ENCODE measurements around the gene ZNF414.
"Not testable (repeated sequence)": the region's sequence is repeated elsewhere in the genome, so short reads cannot be mapped to it uniquely, and the experiment has no call there.

Gene ZNF414, protein sequence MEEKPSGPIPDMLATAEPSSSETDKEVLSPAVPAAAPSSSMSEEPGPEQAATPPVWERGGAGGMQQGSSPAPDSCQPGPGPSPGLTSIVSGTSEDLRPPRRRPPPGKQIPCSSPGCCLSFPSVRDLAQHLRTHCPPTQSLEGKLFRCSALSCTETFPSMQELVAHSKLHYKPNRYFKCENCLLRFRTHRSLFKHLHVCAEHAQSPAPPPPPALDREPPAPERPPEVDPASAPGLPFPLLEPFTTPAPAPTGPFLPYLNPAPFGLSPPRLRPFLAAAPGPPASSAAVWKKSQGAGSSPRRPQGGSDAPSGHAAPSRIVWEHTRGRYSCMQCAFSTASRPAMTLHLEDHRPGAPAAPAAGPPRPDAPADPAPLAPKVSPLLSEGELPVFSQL

DNA sequence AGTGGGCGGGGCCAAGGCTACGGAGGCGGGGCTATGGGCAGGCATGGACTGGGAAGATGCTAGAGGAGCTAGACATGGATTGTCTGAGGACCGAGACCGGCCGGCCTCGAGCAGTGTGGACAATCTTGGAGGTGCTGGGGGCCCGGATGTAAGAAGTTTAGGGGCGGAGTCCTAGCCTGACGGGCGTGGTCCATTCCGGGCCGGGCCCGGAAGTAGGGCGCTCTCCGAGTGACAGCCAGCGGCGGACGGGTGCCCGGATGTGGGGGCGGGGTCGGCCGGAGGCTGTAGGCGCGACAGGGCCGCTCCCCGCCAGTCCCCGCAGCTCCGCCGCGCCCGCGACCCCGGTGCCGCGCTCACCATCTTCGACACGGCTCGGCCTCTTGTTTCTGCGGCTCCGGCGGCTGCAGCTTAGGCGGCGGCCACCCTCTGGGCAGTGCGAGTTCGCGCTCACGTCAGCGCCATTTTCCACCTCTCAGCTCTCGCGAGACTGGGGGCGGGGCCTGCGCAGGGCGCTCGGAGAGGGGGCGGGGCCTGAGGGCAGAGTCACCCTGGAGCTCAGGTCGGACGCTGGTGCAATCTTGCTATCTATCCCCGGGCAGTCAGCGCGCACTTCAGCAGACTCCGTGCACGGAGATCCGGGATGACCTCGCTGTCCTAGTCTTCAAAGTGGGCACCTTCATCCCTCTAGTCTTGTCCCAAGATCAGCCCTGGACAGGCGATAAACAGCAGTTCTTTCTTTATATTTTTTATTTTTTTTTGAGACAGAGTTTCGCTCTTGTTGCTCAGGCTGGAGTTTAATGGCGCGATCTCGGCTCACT is at the start of gene ZNF414:
ZNF414 (minus strand) TSS at position 481 of the 818 bp plus-strand sequence; CDS start at position 360, 121 bp downstream.
- DNase-seq (ENCODE audit: extremely low spot score, insufficient read length, low read depth) (peak; percentile 98), FAIRE-seq (peak; percentile 95)

DNA sequence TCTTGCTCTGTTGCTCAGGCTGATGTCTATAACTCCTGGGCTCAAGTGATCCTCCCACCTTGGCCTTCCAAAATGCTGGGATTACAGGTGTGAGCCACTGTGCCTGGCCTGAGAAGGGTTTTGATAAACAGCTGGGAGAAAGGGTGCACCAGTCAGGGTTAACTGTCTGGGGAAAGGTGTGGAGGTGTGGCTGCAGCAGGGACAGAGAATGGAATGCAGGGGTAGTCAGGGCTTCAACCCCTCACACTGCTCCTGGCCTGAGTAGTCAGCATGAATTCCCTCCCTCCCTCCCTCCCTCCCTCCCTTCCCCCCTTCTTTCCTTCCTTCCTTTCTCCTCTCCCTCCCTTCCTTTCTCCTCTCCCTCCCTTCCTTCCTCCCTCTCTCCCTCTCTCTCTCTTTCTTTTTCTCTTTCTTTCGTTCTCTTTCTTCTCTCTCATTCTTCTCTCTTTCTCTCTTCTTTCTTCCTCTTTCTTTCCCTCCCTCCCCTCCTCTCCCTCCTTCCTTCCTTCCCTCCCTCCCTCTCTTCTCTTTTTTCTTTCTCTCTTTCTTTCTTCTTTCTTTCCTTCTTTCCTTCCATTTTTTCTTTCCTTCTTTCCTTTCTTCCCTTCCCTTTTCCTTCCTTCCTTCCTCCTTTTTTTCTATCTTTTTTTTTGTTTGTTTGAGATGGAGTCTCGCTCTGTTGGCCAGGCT is 47.3 kb upstream of the ZNF414 start:
- DNase-seq (ENCODE audit: extremely low spot score, insufficient read length, low read depth), result no peak
- no peak for FAIRE-seq

DNA sequence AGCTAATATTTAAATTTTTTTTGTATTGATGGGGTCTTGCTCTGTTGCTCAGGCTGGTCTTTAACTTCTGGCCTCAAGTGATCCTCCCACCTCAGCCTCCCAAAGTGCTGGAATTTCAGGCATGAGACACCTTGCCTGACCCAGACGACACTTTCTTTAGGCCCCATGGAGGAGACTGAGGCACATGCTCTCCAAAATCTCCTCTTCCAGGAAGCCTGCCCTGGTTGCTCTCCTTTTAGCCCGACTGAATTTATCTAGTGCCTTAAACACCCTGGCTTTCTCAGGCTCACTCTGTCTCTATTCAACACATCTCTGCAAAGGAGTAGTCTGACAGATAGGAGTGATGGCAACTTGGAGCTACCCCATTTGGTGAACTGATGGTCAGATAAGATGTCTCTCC is 44.4 kb upstream of the ZNF414 start:
- FAIRE-seq (no peak), DNase-seq (ENCODE audit: extremely low spot score, insufficient read length, low read depth) (no peak)

DNA sequence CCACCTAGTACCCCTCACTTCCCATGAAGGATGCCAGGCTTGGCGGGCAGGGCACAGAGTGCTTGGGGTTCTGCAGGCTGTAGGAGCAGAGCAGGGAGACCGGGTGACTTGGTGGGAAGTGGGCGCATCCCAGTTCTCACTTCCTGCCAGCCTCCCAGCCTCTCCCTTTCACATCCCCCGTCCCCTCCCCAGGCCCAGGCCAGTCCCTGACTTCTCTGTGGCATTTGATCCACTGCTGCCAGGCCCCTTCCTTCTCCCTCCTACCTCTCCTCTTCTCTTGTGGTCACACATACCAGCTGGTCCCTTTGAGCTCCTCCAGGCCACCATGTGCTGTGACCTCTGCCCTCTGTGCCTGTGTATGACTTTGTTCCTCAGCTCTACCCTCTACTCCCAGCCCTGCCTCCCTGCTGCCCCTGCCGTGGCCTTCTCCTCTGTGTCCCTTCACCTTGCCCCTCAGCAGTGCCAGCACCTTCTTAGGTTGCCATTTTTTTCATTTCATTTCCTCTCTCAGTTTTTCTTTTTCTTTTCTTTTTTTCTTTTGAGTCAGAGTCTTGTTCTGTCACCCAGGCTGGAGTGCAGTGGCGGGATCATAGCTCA is 43.8 kb upstream of the ZNF414 start:
- DNase-seq (ENCODE audit: extremely low spot score, insufficient read length, low read depth) (no peak), FAIRE-seq (no peak)

DNA sequence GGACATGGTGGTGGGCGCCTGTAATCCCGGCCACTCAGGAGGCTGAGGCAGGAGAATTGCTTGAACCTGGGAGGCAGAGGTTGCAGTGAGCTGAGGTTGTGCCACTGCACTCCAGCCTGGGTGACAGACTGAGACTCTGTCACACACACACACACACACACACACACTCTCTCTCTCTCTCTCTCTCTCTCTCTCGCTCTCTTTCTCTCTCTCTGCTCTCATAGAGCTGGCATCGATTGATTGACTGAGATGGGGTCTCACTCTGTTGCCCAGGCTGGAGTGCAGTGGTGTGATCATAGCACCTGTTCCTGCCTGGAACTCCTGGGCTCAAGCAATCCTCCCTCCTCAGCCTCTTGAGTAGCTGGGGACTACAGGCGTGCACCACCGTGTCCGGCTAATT is 39.8 kb upstream of the ZNF414 start:
- not testable (repeated sequence) for DNase-seq (ENCODE audit: extremely low spot score, insufficient read length, low read depth); FAIRE-seq

DNA sequence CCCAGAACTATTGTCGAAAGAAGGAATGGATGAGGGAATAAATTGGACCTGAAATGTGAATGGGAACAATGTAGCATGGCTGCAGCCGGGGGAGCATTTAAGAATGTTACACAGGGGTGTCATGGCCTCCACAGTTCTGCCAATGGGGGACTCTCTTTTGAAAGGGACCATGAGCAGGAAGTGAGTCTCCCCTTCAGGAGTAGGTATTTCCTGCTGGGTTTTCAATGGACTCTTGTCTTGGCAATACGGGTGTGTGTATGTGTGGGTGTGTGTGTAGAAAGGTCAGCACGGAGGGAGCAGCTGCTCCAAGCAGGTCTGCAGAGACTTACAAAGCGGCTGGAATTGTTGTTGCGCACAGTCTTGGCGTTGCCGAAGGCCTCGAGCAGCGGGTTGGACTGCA is 38.8 kb upstream of the ZNF414 start:
- no peak for FAIRE-seq
- DNase-seq (ENCODE audit: extremely low spot score, insufficient read length, low read depth), result no peak

DNA sequence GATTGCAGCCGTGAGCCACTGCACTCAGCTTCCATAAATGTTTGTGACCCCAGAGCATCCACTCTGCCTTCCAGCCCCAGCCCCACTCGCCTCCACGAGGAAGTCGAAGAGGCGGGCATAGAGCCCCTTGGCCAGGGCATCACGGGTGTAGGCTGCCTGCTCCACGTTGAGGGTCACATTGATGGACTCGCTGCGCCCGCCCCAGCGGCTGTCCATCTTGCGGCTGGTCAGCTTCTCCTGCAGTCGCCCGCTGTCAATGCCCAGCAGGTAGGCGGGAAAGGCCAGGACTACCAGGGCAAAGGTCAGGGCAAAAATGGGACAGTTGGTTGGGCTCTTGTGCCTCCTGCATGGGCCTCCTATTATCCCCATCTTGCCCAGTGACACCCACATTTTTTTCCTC is 36.1 kb upstream of the ZNF414 start:
- DNase-seq (ENCODE audit: extremely low spot score, insufficient read length, low read depth) (no peak), FAIRE-seq (no peak)

DNA sequence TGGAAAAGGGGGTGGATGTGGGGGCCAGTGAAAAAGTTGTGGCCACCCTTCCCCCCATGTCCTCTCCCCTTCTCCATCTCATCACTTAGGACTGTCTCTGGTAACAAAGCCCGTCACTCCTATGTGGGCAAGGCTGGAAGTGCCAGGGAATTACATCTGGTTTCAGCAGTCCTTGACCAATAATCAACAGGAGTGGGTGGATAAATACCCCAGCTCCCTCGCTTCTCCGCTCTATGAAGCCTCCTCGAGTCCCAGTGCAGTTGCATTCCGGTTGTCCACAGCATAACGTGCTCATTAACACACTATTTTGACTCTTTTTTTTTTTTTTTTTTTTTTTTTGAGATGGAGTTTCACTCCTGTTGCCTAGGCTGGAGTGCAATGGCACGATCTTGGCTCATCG is 31.8 kb upstream of the ZNF414 start:
- FAIRE-seq (no peak), DNase-seq (ENCODE audit: extremely low spot score, insufficient read length, low read depth) (no peak)

DNA sequence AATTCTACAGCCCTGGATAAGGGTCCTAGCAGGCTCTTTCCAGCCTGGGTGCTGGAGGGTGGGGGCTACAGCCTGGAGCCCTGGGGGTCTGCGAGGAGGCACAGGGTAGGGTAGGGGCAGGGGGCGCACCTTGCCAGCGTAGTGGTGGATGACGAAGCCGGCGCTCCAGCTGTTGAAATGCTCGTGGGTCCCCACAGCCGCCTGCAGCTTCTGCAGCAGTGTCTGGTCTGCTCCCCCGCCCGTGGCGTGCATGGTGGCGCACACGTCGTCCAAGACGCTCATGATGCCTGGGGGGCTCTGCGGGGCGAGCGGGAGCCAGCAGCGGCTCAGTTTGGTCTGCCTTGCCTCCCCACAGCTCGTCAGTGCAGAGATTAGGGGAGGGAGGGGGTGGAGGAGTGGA is 30.2 kb upstream of the ZNF414 start:
- DNase-seq (ENCODE audit: extremely low spot score, insufficient read length, low read depth) (no peak), FAIRE-seq (no peak)

DNA sequence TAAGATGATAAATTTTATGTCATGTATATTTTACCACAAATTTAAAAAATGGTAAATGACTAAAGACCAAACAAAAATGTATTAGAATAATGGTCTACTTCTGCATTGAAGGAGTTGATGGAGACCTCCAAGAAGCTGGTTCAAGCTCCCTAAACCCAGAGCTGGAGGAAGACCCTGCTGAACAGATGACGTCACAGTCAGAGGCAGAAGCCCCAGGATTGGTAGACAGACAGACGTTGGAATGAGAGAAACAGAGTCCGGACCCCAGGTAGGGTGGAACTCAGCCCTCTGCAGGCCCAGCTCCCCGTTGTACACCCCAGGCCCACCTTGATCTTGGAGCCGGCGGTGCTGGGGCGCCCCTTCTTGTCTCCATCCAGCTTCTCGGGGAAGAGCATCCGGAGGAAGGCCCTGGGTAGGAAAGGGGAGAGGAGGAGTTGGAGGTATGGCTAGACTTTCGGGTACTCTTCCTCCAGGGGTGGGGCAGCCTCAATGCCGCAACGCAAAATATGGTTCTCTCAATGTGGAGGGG is 25.7 kb upstream of the ZNF414 start:
- no peak for FAIRE-seq
- DNase-seq (ENCODE audit: extremely low spot score, insufficient read length, low read depth), result no peak

DNA sequence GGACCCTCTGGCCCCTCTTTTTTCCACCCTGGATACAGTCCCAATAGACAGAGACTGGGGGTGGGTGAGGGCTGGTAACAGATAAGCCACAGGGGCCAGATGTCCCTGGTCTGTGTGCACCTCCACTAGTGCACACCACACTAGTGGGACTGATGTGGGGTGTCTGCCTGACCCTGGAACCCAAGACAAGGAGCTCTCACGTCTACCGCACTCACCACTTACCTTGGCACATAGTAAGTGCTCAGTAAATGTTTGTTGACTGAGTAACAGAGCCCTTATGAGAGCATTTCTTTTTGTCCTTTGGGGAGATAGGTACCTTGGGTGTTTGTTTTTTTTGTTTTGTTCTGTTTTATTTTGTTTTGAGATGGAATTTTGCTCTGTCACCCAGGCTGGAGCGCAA is 23.1 kb upstream of the ZNF414 start:
- FAIRE-seq (no peak), DNase-seq (ENCODE audit: extremely low spot score, insufficient read length, low read depth) (no peak)

DNA sequence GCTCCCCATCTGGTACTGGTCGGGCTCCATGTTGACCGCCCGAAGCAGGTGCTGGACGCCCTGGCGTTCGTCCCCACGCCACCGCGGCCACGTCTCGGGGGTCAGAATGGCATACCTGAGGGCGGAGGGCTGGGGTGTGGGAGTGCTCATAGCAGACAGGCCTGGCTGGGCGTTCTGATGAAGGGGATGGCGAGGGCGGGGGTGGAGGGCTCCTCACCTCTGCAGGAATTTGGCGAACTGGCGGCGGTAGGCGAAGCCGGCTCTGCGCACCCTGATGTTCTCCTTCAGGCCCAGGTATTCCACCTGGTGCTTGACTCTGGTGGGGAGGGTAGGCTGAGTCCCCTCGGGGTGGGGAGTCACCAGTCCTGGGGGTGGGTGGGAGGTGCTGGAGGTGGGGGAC is 22.3 kb upstream of the ZNF414 start:
- DNase-seq (ENCODE audit: extremely low spot score, insufficient read length, low read depth), result no peak
- FAIRE-seq, result no peak

DNA sequence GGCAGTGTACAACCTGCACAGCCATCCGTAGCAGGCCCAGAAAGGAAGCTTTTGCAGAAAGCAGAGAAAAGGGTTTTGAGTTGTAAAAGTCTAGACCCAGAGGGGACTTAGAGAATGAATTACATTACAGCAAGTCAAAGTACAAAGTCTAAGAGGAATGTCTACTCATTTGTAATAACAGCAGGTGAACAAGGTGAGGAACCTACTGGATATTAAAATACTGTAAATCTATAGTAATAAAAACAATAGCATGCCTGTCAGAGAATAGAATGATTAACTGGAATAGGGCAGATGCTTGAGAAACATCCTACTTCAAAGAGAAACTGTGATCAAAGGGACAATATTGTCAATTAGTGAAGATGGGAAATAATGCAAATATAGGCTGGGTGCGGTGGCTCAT is 18.3 kb upstream of the ZNF414 start:
- DNase-seq (ENCODE audit: extremely low spot score, insufficient read length, low read depth) (no peak), FAIRE-seq (no peak)

DNA sequence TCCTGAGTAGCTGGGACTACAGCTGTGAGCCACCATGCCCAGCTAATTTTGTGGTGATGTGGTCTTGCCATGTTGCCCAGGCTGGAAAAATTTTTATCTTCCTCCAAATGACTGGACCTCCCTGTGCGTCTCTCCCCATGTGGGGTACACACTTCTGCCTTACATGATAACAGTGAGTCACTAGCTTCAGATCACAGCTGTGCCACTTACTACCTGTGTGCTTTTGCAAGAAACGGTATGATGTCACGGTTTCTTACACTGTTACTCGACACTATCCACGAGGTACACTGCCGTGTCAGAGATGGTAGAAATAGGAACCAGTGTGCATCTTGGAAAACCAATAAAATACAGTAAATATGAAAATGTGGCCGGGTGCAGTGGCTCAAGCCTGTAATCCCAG is 17.5 kb upstream of the ZNF414 start:
- FAIRE-seq (no peak), DNase-seq (ENCODE audit: extremely low spot score, insufficient read length, low read depth) (no peak)

DNA sequence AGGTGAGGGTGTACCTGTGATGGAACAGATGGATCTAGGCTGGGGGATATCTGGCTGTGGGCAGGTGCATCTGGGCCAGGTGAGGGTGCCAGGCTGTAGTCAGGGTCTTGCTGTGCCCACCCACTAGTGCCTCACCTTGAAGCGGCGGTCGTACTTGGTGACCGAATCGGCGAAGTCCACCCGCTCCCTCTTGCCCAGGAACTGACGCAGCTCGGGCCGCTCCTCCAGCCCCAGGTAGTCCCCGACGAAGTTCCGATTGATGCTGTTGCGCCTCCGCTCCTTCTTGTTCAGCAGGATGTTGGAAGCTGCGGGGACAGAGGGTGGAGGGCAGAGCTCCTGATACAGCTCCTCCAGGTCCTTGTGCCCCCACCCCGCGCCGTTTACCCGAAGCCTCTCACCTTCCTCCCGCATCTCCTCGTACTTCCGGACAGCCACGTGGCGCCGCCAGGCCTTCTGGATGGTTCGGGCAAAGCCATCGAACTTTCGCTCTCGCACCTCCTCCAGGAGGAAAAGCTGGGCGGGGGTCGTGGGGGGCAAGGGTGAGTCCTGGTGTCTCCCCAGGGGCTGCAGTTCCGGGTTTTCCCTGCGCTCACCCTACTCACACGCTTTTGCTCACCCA is 16.2 kb upstream of the ZNF414 start:
- FAIRE-seq (no peak), DNase-seq (ENCODE audit: extremely low spot score, insufficient read length, low read depth) (no peak)

DNA sequence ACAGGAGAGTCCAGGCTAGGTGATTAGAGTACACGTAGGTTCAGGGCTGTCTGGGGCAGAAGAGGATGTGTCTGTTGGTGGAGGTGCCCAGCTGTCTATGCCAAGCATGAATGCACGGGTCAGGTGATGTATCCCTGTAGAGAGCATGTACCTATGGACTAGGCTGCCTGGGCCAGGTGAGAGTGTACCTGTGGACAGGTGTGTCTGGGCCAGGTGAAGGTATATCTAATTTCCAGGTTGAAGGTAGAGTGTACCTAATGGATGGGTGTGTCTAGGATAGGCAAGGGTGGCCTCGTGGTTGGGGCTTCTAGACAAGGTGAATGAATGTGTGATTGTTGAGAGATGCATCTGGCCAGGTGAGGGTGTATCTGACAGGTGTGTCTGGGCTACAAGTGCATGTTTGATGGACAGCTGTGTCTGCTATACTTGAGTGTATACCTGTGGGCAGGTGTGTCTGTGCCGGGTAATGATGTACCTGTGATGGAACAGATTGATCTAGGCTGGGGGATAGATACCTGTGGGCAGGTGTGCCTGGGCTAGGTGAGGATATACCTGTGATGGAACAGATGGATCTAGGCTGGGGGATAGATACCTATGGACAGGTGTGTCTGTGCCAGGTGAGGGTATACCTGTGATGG is 15.5 kb upstream of the ZNF414 start:
- FAIRE-seq (no peak), DNase-seq (ENCODE audit: extremely low spot score, insufficient read length, low read depth) (no peak)

DNA sequence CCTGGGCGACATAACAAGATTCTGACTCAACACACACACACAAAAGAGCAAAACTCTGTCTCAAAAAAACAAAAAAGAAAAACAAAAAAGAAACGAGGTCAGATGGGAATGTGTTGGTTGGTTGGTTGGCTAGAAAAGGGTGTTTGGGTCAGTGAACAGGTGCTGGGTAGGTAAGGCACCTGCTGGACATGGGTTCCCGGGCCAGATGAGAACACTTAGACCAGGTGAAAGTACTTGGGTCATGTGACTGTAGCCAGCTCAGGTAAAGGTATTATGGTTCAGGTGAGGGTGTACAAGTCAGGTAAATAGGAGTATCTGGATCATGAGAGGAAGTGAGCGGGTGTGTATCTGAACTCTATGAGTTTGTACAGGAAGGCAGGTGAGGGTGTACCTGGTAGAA is 14.5 kb upstream of the ZNF414 start:
- DNase-seq (ENCODE audit: extremely low spot score, insufficient read length, low read depth), result no peak
- no peak for FAIRE-seq

DNA sequence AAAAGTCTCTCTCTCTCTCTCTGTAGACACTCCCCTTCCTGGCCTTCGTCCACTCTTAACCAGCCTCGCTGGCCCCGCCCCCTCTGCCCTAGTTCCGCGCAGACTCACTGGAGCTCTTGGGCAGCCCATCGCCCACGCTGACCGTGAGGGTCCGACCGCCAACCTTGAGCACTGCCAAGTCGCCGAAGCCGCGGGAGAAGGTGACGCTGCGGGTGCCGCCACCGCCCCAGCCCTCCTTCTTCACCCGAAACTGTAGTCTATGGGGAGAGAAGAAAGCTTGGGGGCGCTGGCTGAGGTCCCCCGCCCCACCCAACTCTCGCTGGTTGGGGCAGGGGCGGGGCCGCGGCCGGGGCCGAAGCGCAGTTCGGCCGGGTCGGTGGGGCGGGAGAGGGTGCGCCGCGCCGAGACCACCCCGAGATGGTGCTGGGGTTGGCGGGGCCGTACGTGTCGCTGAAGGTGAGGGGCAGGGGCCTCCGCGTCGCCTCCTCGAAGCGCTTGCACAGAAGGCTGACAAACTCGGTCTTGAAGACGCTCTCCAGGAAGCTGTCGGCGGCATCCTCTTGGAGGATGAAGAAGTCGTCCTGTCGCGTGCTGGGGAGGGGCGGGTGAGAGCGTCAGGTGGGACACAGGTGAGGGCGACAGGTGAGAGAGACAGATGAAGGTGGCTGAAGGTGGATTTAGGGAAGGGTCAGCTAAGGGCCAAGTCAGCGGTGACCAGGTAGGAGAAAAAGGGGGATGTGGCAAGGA is 12.6 kb upstream of the ZNF414 start:
- no peak for DNase-seq (ENCODE audit: extremely low spot score, insufficient read length, low read depth)
- FAIRE-seq, result no peak

DNA sequence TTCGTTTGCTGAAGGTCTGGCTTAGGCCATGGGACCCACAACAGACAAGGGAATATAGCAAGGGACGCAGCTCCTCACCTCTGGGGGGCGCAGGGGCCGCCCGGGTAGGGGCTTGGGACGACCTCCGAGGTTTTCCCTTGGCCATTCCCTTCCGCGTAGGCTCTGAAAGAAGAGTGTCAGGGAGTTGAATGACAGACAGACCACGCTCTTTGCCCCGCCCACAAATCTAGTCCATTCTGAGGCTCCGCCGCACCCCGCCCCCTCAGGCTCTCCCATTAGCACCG is 11.4 kb upstream of the ZNF414 start:
- FAIRE-seq, result no peak
- DNase-seq (ENCODE audit: extremely low spot score, insufficient read length, low read depth), result no peak

Measured in GM18507 (cell line).